ENCODE data around the gene EPS15. TPM values are rescaled to one million over a fixed set of nuclear protein-coding genes. Genes with fewer than 3 reads are reported as not detected.

EPS15 gene
- total and polyA plus RNA-seq, 2 donors from 2014 or later = 17.5 to 91.3 TPM

DNA sequence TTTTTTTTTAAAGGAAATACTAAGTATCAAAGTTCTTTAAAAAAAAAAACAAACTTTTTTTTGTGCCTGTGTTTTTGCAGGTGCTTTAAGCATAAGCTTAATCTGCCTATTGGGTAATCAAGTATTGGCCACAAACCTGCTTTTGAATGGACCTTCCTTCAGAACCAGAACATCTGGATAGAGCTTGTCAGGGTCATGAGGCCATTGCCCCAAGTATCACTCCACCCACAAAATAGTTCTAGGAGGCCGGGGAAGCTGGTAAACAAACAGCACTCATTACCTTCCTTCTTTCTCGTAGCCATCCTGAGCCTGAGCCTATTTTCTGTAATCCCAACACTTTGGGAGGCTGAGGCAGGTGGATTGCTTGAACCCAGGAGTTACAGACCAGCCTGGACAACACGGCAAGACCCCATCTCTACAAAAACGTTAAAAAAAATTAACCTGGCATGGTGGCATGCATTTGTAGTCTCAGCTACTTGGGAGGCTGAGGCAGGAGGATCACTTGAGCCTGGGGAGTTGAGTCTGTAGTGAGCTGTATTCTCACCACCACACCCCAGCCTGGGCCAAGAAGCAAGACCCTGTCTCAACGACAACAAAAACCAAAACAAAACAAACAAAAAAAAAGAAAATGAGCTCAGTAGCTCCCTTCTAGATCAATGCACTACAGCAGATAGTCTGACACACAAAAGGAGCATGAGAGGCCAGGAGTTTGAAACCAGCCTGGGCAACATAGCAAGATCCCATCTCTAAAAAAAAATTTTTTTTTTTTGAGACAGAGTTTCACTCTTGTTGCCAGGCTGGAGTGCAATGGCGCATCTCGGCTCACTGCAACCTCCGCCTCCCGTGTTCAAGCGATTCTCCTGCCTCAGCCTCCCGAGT, 34.1 kb upstream of the EPS15 start:
- H3K4me1 ChIP-seq (ENCODE audit: control insufficient read depth in 2 of 3, insufficient read depth in 2 of 3, low read depth in 1 of 3, low read length in 3 of 3) = no peaks in the 10 kb centered on the region
- FAIRE-seq = no peak

GRCh38 chr1:51551848-51552296, 32.8 kb upstream of the EPS15 start:
- no peak overlapping the region for H3K4me3 ChIP-seq (ENCODE audit: low read length in 3 of 3)
- no peak overlapping the region for H3K27ac ChIP-seq (ENCODE audit: low read depth in 2 of 2, low read length in 2 of 2)
- TF ChIP-seq CTCF (IDR thresholded peaks at IDR 0.05; ENCODE audit: borderline replicate concordance, extremely low read depth, insufficient read depth) = no peak
- DNase-seq (no peak), FAIRE-seq (no peak)
- no peaks in the 10 kb centered on the region for H3K27me3 ChIP-seq (ENCODE audit: control insufficient read depth, insufficient read depth, low read length)
- H3K9ac ChIP-seq (ENCODE audit: low read length in 3 of 3) = no peak overlapping the region
- no peaks in the 10 kb centered on the region for H3K36me3 ChIP-seq (ENCODE audit: control insufficient read depth in 2 of 3, insufficient read depth in 3 of 3, low read length in 3 of 3)
- intact Hi-C loops (cut with DNase I) = no loop called here
- H3K9me3 ChIP-seq (ENCODE audit: control insufficient read depth in 2 of 3, insufficient read depth in 1 of 3, low read length in 3 of 3) = no peaks in the 10 kb centered on the region
- no peaks in the 10 kb centered on the region for H3K4me1 ChIP-seq (ENCODE audit: control insufficient read depth in 2 of 3, insufficient read depth in 2 of 3, low read depth in 1 of 3, low read length in 3 of 3)

More for the DNA sequence above, 34.1 kb upstream of the EPS15 start:
- no peak for TF ChIP-seq CTCF (IDR thresholded peaks at IDR 0.05; ENCODE audit: borderline replicate concordance, extremely low read depth, insufficient read depth)
- H3K4me3 ChIP-seq (ENCODE audit: low read length in 3 of 3) = no peak overlapping the region
- no peak for DNase-seq
- intact Hi-C loops (cut with DNase I) = no loop called here
- no peaks in the 10 kb centered on the region for H3K36me3 ChIP-seq (ENCODE audit: control insufficient read depth in 2 of 3, insufficient read depth in 3 of 3, low read length in 3 of 3)
- H3K9me3 ChIP-seq (ENCODE audit: control insufficient read depth in 2 of 3, insufficient read depth in 1 of 3, low read length in 3 of 3) = no peaks in the 10 kb centered on the region
- no peak overlapping the region for H3K27ac ChIP-seq (ENCODE audit: low read depth in 2 of 2, low read length in 2 of 2)
- H3K9ac ChIP-seq (ENCODE audit: low read length in 3 of 3) = no peak overlapping the region
- no peaks in the 10 kb centered on the region for H3K27me3 ChIP-seq (ENCODE audit: control insufficient read depth, insufficient read depth, low read length)

DNA sequence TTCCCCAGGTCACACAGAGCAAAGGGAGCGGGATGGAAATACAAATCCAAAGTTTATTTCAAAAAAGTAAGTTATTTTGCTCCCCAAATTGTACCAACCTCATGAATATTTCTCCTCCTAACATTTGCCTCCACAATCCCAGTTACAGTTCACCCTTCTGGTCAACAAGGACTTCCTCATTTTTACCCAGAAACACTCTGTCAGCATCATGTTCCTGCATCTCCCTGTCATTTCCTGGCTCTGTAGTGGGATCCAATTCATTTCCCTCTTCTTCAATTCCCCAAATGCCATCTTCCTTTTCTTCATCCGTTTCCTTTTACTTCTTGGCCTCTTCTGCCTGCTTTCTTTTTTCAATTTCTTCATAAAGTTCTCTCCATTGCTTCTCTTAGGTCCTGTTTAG, 32.0 kb upstream of the EPS15 start:
- Histone ChIP-seq H3K27me3 (ENCODE audit: control insufficient read depth, insufficient read depth, low read length) (no peaks in the 10 kb centered on the region), H3K4me3 (ENCODE audit: low read length in 3 of 3) (no peak overlapping the region), H3K36me3 (ENCODE audit: control insufficient read depth in 2 of 3, insufficient read depth in 3 of 3, low read length in 3 of 3) (no peaks in the 10 kb centered on the region), H3K4me1 (ENCODE audit: control insufficient read depth in 2 of 3, insufficient read depth in 2 of 3, low read depth in 1 of 3, low read length in 3 of 3) (no peaks in the 10 kb centered on the region), H3K9ac (ENCODE audit: low read length in 3 of 3) (no peak overlapping the region), H3K27ac (ENCODE audit: low read depth in 2 of 2, low read length in 2 of 2) (no peak overlapping the region), H3K9me3 (ENCODE audit: control insufficient read depth in 2 of 3, insufficient read depth in 1 of 3, low read length in 3 of 3) (no peaks in the 10 kb centered on the region)
- DNase-seq = no peak
- no peak for FAIRE-seq
- TF ChIP-seq CTCF (IDR thresholded peaks at IDR 0.05; ENCODE audit: borderline replicate concordance, extremely low read depth, insufficient read depth) = no peak
- intact Hi-C loops (cut with DNase I) = no loop called here
